Mesenchymal stem cell (in vitro differentiated cells and primary cell): ENCODE results near the gene CEACAM16.
"Not testable (repeated sequence)": the region's sequence is repeated elsewhere in the genome, so short reads cannot be mapped to it uniquely, and the experiment has no call there.

Experiments
- DNase-seq: peaks from one replicate; pipeline ENCODE4 v3.0.0-alpha.2; 2013
- H2AFZ ChIP-seq: one replicate; pipeline ENCODE4 v1.6.1; 2013; ENCODE audit warnings: low read depth, mild to moderate bottlenecking, control low read depth, inconsistent platforms, low read length, moderate library complexity
- H2AK5ac ChIP-seq: 2 replicates; pipeline ENCODE4 v1.6.1; 2013; ENCODE audit warnings: low read length, moderate library complexity, mild to moderate bottlenecking, inconsistent platforms; ENCODE audit not compliant: severe bottlenecking
- H2BK120ac ChIP-seq: one replicate; pipeline ENCODE4 v1.6.1; 2013; ENCODE audit warnings: low read depth, mild to moderate bottlenecking, inconsistent platforms, low read length, moderate library complexity
- H2BK12ac ChIP-seq, 2 experiments: one replicate each; pipeline ENCODE4 v1.6.1; 2013; ENCODE audit warnings: inconsistent platforms in 2 of 2, low read length in 2 of 2, mild to moderate bottlenecking in 2 of 2, moderate library complexity in 2 of 2, control low read depth in 1 of 2
- H2BK15ac ChIP-seq: one replicate; pipeline ENCODE4 v1.6.1; 2013; ENCODE audit warnings: mild to moderate bottlenecking, low read depth, inconsistent platforms; ENCODE audit not compliant: poor library complexity, severe bottlenecking
- H2BK5ac ChIP-seq: 2 replicates; pipeline ENCODE4 v1.6.1; 2013; ENCODE audit warnings: low read depth, mild to moderate bottlenecking, low read length, control low read depth, inconsistent platforms; ENCODE audit not compliant: poor library complexity, severe bottlenecking
- H3K14ac ChIP-seq, 2 experiments: one replicate each; pipeline ENCODE4 v1.6.1; 2013; ENCODE audit warnings: inconsistent platforms in 2 of 2, low read length in 2 of 2, control low read depth in 1 of 2, mild to moderate bottlenecking in 1 of 2, moderate library complexity in 1 of 2
- H3K18ac ChIP-seq, 2 experiments: one replicate each; pipeline ENCODE4 v1.6.1; 2013; ENCODE audit warnings: inconsistent platforms in 2 of 2, low read length in 2 of 2, control low read depth in 1 of 2, low read depth in 1 of 2, mild to moderate bottlenecking in 1 of 2
- H3K23ac ChIP-seq, 2 experiments: one replicate each; pipeline ENCODE4 v1.6.1; 2013; ENCODE audit warnings: inconsistent platforms in 2 of 2, low read length in 2 of 2, mild to moderate bottlenecking in 2 of 2, moderate library complexity in 2 of 2, control low read depth in 1 of 2
- H3K27ac ChIP-seq: 2 replicates; pipeline ENCODE4 v1.5.1; 2013; ENCODE audit warnings: mild to moderate bottlenecking, moderate library complexity, low read length, control low read depth, inconsistent platforms; ENCODE audit not compliant: poor library complexity, severe bottlenecking
- H3K27me3 ChIP-seq, 2 experiments: 2 replicates each; pipeline versions ENCODE4 v1.6.1 to v1.7.0; 2013; ENCODE audit warnings: low read length in 2 of 2, mild to moderate bottlenecking in 2 of 2, moderate library complexity in 2 of 2, control low read depth in 1 of 2, inconsistent platforms in 1 of 2; ENCODE audit not compliant: control insufficient read depth in 1 of 2, insufficient read depth in 1 of 2
- H3K36me3 ChIP-seq, 2 experiments: 2 replicates each; pipeline versions ENCODE4 v1.6.1 to v1.7.0; 2013; ENCODE audit warnings: low read length in 2 of 2, control low read depth in 1 of 2, inconsistent platforms in 1 of 2, low read depth in 1 of 2, mild to moderate bottlenecking in 1 of 2; ENCODE audit not compliant: insufficient read depth in 2 of 2, control insufficient read depth in 1 of 2
- H3K4ac ChIP-seq, 2 experiments: one replicate each; pipeline ENCODE4 v1.6.1; 2013; ENCODE audit warnings: inconsistent platforms in 2 of 2, low read length in 2 of 2, mild to moderate bottlenecking in 2 of 2, moderate library complexity in 2 of 2, control low read depth in 1 of 2, low read depth in 1 of 2
- H3K4me1 ChIP-seq: 2 replicates; pipeline ENCODE4 v1.6.1; 2013; ENCODE audit warnings: low read depth, low read length, control low read depth; ENCODE audit not compliant: control insufficient read depth, insufficient read depth
- H3K4me2 ChIP-seq: 2 replicates; pipeline ENCODE4 v1.6.1; 2013; ENCODE audit warnings: low read length, mild to moderate bottlenecking, inconsistent platforms; ENCODE audit not compliant: poor library complexity, severe bottlenecking
- H3K4me3 ChIP-seq, 2 experiments: 2 replicates each; pipeline versions ENCODE4 v1.5.1 to v1.7.0; 2013; ENCODE audit warnings: low read length in 2 of 2, mild to moderate bottlenecking in 2 of 2, control low read depth in 1 of 2, low read depth in 1 of 2; ENCODE audit not compliant: insufficient read depth in 1 of 2
- H3K79me1 ChIP-seq: replicated peaks from 2 replicates; pipeline ENCODE4 v1.6.1; 2013; ENCODE audit warnings: mild to moderate bottlenecking, control low read depth, low read length, inconsistent platforms; ENCODE audit not compliant: poor library complexity, severe bottlenecking
- H3K9ac ChIP-seq: 2 replicates; pipeline ENCODE4 v1.7.0; 2013; ENCODE audit warnings: mild to moderate bottlenecking, low read length, moderate library complexity
- H3K9me3 ChIP-seq: 2 replicates; pipeline ENCODE4 v1.7.0; 2013; ENCODE audit warnings: mild to moderate bottlenecking, low read length; ENCODE audit not compliant: control insufficient read depth
- H4K8ac ChIP-seq: one replicate; pipeline ENCODE4 v1.6.1; 2013; ENCODE audit warnings: inconsistent platforms, mild to moderate bottlenecking, low read length, moderate library complexity
- H4K91ac ChIP-seq: one replicate; pipeline ENCODE4 v1.6.1; 2013; ENCODE audit warnings: mild to moderate bottlenecking, low read length, inconsistent platforms
- WGBS: methylation state at CpG from one replicate; pipeline ENCODE4 v1.1.7; 2013; ENCODE audit warnings: mixed read lengths; 5-methylcytosine and 5-hydroxymethylcytosine counted together

CEACAM16 gene

DNA sequence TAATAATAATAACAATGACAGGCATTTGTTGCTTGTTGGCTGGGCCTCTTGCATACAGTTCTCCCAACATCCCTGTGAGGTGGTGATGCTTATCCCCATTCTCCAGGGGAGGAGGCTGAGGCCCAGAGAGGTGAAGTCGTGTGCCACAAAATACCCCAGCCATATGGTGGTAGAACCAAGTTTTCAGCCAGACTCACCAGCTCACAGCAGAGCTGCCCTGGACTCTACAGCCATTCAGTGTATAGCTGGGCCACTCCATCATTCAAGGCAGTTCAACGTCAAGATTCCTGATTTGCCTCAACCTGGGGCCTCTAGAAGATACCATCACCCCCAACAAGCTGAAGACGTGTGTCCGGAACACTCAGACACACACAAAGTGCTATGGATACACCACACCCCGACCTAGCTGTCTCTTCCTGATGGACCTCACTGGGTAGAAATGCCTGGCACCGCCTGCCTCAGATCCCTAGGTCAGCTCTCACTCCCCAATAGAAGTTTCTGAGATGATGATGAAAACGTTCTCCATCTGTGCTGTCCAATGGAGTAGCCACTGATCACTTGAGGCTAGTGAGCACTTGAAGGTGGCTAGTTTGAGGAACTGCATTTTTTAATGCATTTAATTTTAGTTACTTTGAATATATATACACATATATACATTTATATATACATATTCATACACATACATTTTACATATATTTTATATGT lies 31.9 kb upstream of the CEACAM16 start:
- 95% methylated on average over 6 of the region's 7 CpGs for WGBS
- no peak overlapping the region for H3K4ac ChIP-seq
- no peak overlapping the region for H3K27ac ChIP-seq
- H3K23ac ChIP-seq, result no peak overlapping the region
- no peak overlapping the region for H3K14ac ChIP-seq
- peaks cover 12 to 21% of the 10 kb centered on the region in 2 experiments for H3K36me3 ChIP-seq
- no peaks in the 10 kb centered on the region for H3K9me3 ChIP-seq
- no peak overlapping the region for H4K91ac ChIP-seq
- no peak for DNase-seq
- H2BK120ac ChIP-seq, result no peak overlapping the region
- H2AK5ac ChIP-seq, result no peak overlapping the region
- no peaks in the 10 kb centered on the region for H3K79me1 ChIP-seq
- H2BK5ac ChIP-seq, result no peak overlapping the region
- no peak overlapping the region for H3K4me2 ChIP-seq
- H2BK12ac ChIP-seq, result no peak overlapping the region
- H3K27me3 ChIP-seq, result no peaks in the 10 kb centered on the region
- no peak overlapping the region for H3K9ac ChIP-seq
- H2BK15ac ChIP-seq, result no peak overlapping the region
- no peaks in the 10 kb centered on the region for H3K4me1 ChIP-seq
- H3K4me3 ChIP-seq, result no peak overlapping the region
- no peak overlapping the region for H3K18ac ChIP-seq
- no peak overlapping the region for H2AFZ ChIP-seq
- H4K8ac ChIP-seq, result no peak overlapping the region

DNA sequence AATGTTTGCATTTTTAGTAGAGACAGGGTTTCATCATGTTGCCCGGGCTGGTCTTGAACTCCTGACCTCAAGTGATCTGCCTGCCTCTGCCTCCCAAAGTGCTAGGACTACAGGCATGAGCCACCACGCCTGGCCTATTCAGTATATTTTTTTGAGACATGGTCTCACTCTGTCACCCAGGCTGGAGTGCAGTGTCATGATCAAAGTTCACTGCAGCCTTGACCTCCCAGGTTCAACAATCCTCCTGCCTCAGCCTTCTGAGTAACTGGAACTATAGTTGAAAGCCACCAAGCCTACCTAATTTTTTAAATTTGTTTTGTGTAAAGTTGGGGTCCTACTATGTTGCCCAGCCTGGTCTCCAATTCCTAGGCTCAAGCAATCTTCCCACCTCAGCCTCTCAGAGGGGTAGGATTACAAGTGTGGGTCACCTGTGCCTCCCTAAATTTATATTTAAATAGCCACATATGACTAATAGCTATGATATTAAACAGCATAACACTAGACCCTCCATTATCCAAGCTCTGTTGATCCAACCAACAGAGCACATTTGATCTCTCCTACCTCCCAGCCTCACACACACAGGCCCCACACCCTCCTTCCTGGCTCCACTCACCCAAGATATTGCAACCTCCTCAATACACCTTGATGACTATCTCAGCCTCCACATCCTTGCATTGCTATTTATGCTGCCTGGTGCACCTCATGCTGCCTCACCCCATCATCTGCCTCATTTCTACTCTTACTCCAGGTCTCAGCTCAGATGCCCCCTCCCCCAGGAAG lies 29.8 kb upstream of the CEACAM16 start:
- H3K4me3 ChIP-seq, result no peak overlapping the region
- no peak overlapping the region for H2AFZ ChIP-seq
- H3K14ac ChIP-seq, result no peak overlapping the region
- H2BK5ac ChIP-seq, result no peak overlapping the region
- H3K27me3 ChIP-seq, result no peaks in the 10 kb centered on the region
- H4K8ac ChIP-seq, result no peak overlapping the region
- WGBS, result 90% methylated on average over 2 of the region's 2 CpGs
- H2BK12ac ChIP-seq, result no peak overlapping the region
- no peak overlapping the region for H2BK120ac ChIP-seq
- H3K36me3 ChIP-seq, result peaks cover 0 to 7% of the 10 kb centered on the region in 2 experiments
- H3K4me2 ChIP-seq, result no peak overlapping the region
- no peak overlapping the region for H4K91ac ChIP-seq
- H3K79me1 ChIP-seq, result no peaks in the 10 kb centered on the region
- H3K9me3 ChIP-seq, result no peaks in the 10 kb centered on the region
- H3K9ac ChIP-seq, result no peak overlapping the region
- H3K4ac ChIP-seq, result no peak overlapping the region
- H3K27ac ChIP-seq, result no peak overlapping the region
- no peak overlapping the region for H2BK15ac ChIP-seq
- H3K4me1 ChIP-seq, result no peaks in the 10 kb centered on the region
- no peak for DNase-seq
- no peak overlapping the region for H3K23ac ChIP-seq
- no peak overlapping the region for H2AK5ac ChIP-seq
- no peak overlapping the region for H3K18ac ChIP-seq

DNA sequence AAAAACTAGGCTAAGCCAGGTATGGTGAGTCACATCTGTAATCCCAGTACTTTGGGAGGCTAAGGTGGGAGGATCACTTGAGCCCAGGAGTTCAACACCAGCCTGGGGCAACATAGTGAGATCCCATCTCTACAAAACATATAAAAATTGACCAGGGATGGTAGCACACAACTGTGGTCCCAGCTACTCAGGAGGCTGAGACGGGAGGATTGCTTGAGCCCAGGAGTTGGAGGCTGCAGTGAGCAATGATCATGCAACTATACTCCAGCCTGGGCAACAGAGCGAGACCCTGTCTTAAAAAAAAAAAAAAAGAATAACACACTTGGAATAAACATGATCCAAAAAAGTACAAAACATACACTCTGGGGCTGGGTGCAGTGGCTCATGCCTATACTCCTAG lies 28.9 kb upstream of the CEACAM16 start:
- not testable (repeated sequence) for H3K4me3 ChIP-seq, H3K36me3 ChIP-seq, H4K8ac ChIP-seq, H3K9ac ChIP-seq, H2AFZ ChIP-seq, H4K91ac ChIP-seq, H2AK5ac ChIP-seq, H2BK15ac ChIP-seq, H3K4me2 ChIP-seq, H3K18ac ChIP-seq, H2BK5ac ChIP-seq, H2BK12ac ChIP-seq, H2BK120ac ChIP-seq, H3K79me1 ChIP-seq, DNase-seq, H3K23ac ChIP-seq, H3K9me3 ChIP-seq, H3K14ac ChIP-seq, H3K27me3 ChIP-seq, H3K4ac ChIP-seq, H3K27ac ChIP-seq, H3K4me1 ChIP-seq
- 69% methylated on average over 2 of the region's 2 CpGs for WGBS

DNA sequence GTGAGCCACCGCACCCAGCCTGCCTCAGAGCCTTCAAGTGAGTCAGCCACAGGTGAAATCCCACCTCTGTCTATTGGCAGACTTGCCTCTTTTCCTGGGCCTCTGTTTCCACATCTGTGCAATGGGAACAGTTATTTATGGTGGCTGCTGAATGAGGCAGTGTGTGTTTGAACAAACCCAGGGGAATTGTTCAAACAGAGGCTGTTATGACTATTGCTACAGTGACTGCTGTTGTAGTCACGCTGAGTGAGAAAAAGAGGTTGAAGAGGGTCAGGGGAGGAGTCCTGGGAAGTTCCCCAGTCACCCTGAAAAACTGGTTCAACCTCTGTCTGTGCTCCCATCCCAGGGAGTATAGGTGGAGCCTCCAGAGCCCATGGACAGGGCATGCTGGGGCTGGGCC lies 27.6 kb upstream of the CEACAM16 start, which contains the start of gene CEACAM19:
Gene CEACAM19, plus strand, starts transcription at position 83 of the 400 bp plus-strand sequence. CDS start 450 bp downstream, outside the sequence.
- H2BK5ac ChIP-seq, result no peak within 1 kb of the TSS
- WGBS, result 84% methylated on average over 2 of the region's 2 CpGs
- H4K8ac ChIP-seq, result no peak within 1 kb of the TSS
- no peak within 1 kb of the TSS for H3K18ac ChIP-seq
- H3K4me1 ChIP-seq, result no peaks in the 10 kb centered on the region
- H2AFZ ChIP-seq, result no peak within 1 kb of the TSS
- H3K4me2 ChIP-seq, result no peak within 1 kb of the TSS
- H2BK120ac ChIP-seq, result no peak within 1 kb of the TSS
- H4K91ac ChIP-seq, result no peak within 1 kb of the TSS
- H3K14ac ChIP-seq, result no peak within 1 kb of the TSS
- no peaks in the 10 kb centered on the region for H3K79me1 ChIP-seq
- H2BK15ac ChIP-seq, result no peak within 1 kb of the TSS
- no peak within 1 kb of the TSS for H2AK5ac ChIP-seq
- H3K27ac ChIP-seq, result no peak within 1 kb of the TSS
- no peaks in the 10 kb centered on the region for H3K27me3 ChIP-seq
- peaks cover 0 to 4% of the 10 kb centered on the region in 2 experiments for H3K36me3 ChIP-seq
- H3K4ac ChIP-seq, result no peak within 1 kb of the TSS
- no peaks in the 10 kb centered on the region for H3K9me3 ChIP-seq
- no peak within 1 kb of the TSS for H3K4me3 ChIP-seq
- H3K9ac ChIP-seq, result no peak within 1 kb of the TSS
- H3K23ac ChIP-seq, result no peak within 1 kb of the TSS
- H2BK12ac ChIP-seq, result no peak within 1 kb of the TSS
- no peak for DNase-seq
